HG03159 (cell line): Measurements from ENCODE around the gene EIF2S3B.
A peak's percentile ranks its signal among the peaks of the same experiment; 100 is the strongest.

Experiments
- ATAC-seq: cut with Tn5 transposase; IDR thresholded peaks from one replicate; pipeline ENCODE4 v1.9.1; 2021; ENCODE audit warnings: mild to moderate bottlenecking, moderate library complexity; ENCODE audit not compliant: unreplicated experiment

EIF2S3B gene

DNA sequence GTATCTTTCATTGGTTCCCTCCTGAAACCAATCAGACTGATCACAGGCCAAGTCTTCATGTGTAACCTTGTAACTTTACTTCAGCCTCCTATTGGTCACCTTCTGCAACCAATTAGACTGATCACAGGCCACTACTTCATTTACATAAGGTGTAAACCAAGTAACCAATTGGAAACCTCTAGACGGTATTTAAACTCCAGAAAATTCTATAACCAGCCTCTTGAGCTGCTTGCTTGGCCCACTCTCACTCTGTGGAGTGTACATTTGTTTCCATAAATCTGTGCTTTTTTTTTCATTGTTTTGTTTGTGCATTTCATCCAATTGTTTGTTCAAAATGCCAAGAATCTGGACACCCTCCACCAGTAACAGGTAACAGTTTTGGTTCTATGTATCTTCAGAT, 47.5 kb downstream of the EIF2S3B start:
- ATAC-seq: no peak

- ATAC-seq: no peak
Measured at GRCh38 chr12:10554228-10554755, 48.6 kb downstream of the EIF2S3B start.

- no peak for ATAC-seq
Measured at GRCh38 chr12:10554756-10555481, 49.2 kb downstream of the EIF2S3B start.

- peak; percentile 15 for ATAC-seq
Measured at GRCh38 chr12:10557329-10557728, 51.6 kb downstream of the EIF2S3B start.

- ATAC-seq: peak; percentile 53
Measured at GRCh38 chr12:10557766-10558165, 52.1 kb downstream of the EIF2S3B start.
